HL-60 (cell line): ENCODE results near the gene CACNA1G.

Experiments
- DNase-seq, 2 experiments: peaks; one replicate each; pipeline ENCODE4 v3.0.0-alpha.2; 2010 to 2020; ENCODE audit warnings: low read depth in 1 of 2, low spot score in 1 of 2
- H3K27ac ChIP-seq: fragments of 250-450 bp; sonication (Bioruptor Pico); replicated peaks from 2 replicates; pipeline ENCODE4 v1.5.1; 2020; ENCODE audit warnings: mild to moderate bottlenecking, moderate library complexity
- H3K27me3 ChIP-seq: fragments of 250-450 bp; sonication (Bioruptor Pico); 2 replicates; pipeline ENCODE4 v1.5.1; 2021; ENCODE audit warnings: mild to moderate bottlenecking, moderate library complexity; ENCODE audit not compliant: insufficient read depth, poor library complexity, severe bottlenecking
- H3K4me3 ChIP-seq: replicated peaks from 2 replicates; pipeline ENCODE4 v1.5.1; 2011; ENCODE audit warnings: mild to moderate bottlenecking, control low read depth, low read length; ENCODE audit not compliant: insufficient read depth
- GABPA ChIP-seq: IDR thresholded peaks from 2 replicates; pipeline ENCODE4 v1.6.1; 2012; ENCODE audit warnings: low read depth
- POLR2AphosphoS5 ChIP-seq: IDR thresholded peaks from 2 replicates; pipeline ENCODE4 v1.6.1; 2012; ENCODE audit warnings: low read depth
- SPI1 ChIP-seq: IDR thresholded peaks from 2 replicates; pipeline ENCODE4 v1.6.1; 2012; ENCODE audit warnings: low read depth, mild to moderate bottlenecking, borderline replicate concordance
- TF ChIP-seq, protein P1 (sequence below): IDR thresholded peaks from 2 replicates; pipeline ENCODE4 v1.6.1; 2012; ENCODE audit warnings: low read depth; ENCODE audit not compliant: insufficient replicate concordance
- TF ChIP-seq, protein P2 (sequence below): IDR thresholded peaks from one replicate; pipeline ENCODE4 v1.5.1; 2011; ENCODE audit warnings: low read length, control low read depth, inconsistent platforms; ENCODE audit not compliant: insufficient read depth

CACNA1G gene

DNA sequence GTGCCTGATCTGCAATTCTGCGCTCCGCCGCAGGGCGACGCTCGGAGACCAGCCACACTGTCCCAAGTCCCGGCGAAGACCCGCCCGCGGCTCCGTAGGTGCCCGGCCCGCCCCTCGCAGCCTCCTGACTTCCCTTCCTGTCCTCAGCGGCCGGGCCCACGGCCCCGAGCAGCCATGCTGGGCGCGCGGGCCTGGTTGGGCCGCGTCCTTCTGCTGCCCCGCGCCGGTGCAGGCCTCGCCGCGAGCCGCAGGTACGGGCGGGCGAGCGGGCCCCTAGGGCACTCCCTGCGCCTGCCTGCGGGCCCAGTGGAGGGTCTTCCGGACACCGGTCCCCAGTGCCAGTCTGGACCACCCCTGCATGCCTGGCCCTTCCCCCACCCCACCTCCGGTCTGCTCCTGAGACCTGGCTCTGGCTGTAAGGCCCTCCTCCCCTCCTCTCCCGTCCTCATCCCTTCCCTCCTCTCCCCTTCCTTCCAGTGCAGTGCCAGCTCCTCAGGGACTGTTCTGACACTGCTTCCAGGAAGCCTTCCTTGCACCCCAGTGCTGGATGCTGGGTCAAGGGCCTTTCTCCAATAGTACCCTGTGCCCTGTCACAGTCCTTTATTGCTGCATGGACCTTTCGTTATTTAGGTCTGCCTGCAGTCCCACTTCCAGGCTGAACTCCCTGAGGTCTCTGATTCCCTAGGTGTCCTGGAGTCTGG lies 13.3 kb upstream of the CACNA1G start, which contains the start of gene SPATA20:
TSS of gene SPATA20 (plus strand) at position 140 of the 701 bp plus-strand sequence. CDS start at position 175, 35 bp downstream.
- Histone ChIP-seq H3K27me3 (peaks cover 3% of the 10 kb centered on the region), H3K4me3 (peak within 1 kb of the TSS; percentile 52), H3K27ac (no peak within 1 kb of the TSS)
- TF ChIP-seq, protein P1, sequence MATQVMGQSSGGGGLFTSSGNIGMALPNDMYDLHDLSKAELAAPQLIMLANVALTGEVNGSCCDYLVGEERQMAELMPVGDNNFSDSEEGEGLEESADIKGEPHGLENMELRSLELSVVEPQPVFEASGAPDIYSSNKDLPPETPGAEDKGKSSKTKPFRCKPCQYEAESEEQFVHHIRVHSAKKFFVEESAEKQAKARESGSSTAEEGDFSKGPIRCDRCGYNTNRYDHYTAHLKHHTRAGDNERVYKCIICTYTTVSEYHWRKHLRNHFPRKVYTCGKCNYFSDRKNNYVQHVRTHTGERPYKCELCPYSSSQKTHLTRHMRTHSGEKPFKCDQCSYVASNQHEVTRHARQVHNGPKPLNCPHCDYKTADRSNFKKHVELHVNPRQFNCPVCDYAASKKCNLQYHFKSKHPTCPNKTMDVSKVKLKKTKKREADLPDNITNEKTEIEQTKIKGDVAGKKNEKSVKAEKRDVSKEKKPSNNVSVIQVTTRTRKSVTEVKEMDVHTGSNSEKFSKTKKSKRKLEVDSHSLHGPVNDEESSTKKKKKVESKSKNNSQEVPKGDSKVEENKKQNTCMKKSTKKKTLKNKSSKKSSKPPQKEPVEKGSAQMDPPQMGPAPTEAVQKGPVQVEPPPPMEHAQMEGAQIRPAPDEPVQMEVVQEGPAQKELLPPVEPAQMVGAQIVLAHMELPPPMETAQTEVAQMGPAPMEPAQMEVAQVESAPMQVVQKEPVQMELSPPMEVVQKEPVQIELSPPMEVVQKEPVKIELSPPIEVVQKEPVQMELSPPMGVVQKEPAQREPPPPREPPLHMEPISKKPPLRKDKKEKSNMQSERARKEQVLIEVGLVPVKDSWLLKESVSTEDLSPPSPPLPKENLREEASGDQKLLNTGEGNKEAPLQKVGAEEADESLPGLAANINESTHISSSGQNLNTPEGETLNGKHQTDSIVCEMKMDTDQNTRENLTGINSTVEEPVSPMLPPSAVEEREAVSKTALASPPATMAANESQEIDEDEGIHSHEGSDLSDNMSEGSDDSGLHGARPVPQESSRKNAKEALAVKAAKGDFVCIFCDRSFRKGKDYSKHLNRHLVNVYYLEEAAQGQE: no peak
- no peak for TF ChIP-seq GABPA
- TF ChIP-seq POLR2AphosphoS5: no peak
- TF ChIP-seq, protein P2, sequence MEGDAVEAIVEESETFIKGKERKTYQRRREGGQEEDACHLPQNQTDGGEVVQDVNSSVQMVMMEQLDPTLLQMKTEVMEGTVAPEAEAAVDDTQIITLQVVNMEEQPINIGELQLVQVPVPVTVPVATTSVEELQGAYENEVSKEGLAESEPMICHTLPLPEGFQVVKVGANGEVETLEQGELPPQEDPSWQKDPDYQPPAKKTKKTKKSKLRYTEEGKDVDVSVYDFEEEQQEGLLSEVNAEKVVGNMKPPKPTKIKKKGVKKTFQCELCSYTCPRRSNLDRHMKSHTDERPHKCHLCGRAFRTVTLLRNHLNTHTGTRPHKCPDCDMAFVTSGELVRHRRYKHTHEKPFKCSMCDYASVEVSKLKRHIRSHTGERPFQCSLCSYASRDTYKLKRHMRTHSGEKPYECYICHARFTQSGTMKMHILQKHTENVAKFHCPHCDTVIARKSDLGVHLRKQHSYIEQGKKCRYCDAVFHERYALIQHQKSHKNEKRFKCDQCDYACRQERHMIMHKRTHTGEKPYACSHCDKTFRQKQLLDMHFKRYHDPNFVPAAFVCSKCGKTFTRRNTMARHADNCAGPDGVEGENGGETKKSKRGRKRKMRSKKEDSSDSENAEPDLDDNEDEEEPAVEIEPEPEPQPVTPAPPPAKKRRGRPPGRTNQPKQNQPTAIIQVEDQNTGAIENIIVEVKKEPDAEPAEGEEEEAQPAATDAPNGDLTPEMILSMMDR: peak; percentile 96
- peak; percentile 43; the same call in 1 of the 2 replicates for TF ChIP-seq SPI1
- peak; percentile 80 to 83 for DNase-seq

DNA sequence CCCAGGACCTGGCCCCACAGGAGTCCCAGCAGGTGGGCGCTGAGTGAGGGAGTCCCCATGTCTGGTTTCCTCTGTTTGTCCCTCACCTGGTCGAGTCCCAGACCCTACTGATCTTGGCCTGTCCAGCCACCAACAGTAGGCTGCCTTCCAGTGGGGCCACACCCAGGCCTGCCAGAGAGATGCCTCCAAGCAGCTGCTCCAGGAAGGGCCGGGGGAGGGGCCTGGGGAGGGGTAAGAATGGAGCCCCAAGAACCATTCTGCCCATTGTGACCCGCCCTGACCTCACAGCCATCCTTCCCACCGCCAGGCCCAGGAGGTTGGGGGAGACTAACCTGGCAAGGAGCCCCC lies 12.8 kb upstream of the CACNA1G start:
- no peak for DNase-seq
- Histone ChIP-seq H3K4me3 (peak overlapping the region; percentile 52; the same call in 1 of the 2 replicates), H3K27ac (no peak overlapping the region), H3K27me3 (peaks cover 3% of the 10 kb centered on the region)
- TF ChIP-seq, protein P1: no peak
- TF ChIP-seq POLR2AphosphoS5: no peak
- no peak for TF ChIP-seq SPI1
- TF ChIP-seq GABPA: no peak
- TF ChIP-seq, protein P2: no peak

DNA sequence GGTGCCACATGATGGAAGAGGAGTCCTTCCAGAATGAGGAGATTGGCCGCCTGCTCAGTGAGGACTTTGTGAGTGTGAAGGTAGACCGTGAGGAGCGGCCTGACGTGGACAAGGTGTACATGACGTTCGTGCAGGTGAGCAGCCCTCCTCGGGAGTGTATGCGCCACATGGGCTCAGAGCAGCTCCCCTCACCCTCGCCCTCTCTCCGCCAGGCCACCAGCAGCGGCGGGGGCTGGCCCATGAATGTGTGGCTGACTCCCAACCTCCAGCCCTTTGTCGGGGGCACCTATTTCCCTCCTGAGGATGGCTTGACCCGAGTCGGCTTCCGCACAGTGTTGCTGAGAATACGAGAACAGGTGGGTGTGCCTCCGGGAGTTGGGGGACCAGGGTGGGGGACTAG lies 11.7 kb upstream of the CACNA1G start:
- peaks cover 3% of the 10 kb centered on the region for H3K27me3 ChIP-seq
- no peak overlapping the region for H3K4me3 ChIP-seq
- DNase-seq: no peak
- TF ChIP-seq, protein P1: no peak
- TF ChIP-seq, protein P2: no peak
- TF ChIP-seq POLR2AphosphoS5 (no peak), SPI1 (no peak), GABPA (no peak)
- no peak overlapping the region for H3K27ac ChIP-seq
